PC-9 (cell line): ENCODE data around the gene DENND1A. TPM values are rescaled to one million over a fixed set of nuclear protein-coding genes. Genes with fewer than 3 reads are reported as not detected.

Experiments used
- BruUV-seq: library from RNA; stranded (reverse); fragments of 400-500 nt; replicated peaks from 2 replicates; lab custom pipeline; 2021; lab: Mats Ljungman, UMichigan
- CTCF ChIA-PET: fragments of 300-600 bp; sonication (Branson Sonifier 250); formaldehyde crosslinking; loops from one replicate; lab custom pipeline; 2022; ENCODE audit warnings: antibody characterized with exemption; lab: Charles Lee
- POLR2A ChIA-PET: fragments of 300-600 bp; sonication (Branson Sonifier 250); formaldehyde crosslinking; loops from one replicate; lab custom pipeline; 2022; ENCODE audit warnings: antibody characterized with exemption; ENCODE audit not compliant: unreplicated experiment; lab: Charles Lee
- DNase-seq, 2 experiments: peaks; one replicate each; pipeline versions ENCODE4 v3.0.0 to v3.0.0-alpha.2; 2015 to 2022; ENCODE audit warnings: mixed read lengths in 1 of 2
- H2AFZ ChIP-seq: fragments of 200-600 bp; sonication (generic); 2 replicates; pipeline ENCODE4 v1.8.1; 2017; ENCODE audit warnings: antibody characterized with exemption
- H3F3A ChIP-seq: fragments of 200-600 bp; sonication (generic); 2 replicates; pipeline ENCODE4 v1.8.1; 2017; ENCODE audit warnings: antibody characterized with exemption, mild to moderate bottlenecking, low read depth; ENCODE audit not compliant: insufficient read depth
- H3K27ac ChIP-seq: fragments of 200-600 bp; sonication (generic); 2 replicates; pipeline ENCODE4 v1.6.1; 2016; ENCODE audit warnings: mixed run types
- H3K27me3 ChIP-seq: fragments of 200-600 bp; sonication (generic); 2 replicates; pipeline ENCODE4 v1.6.1; 2016; ENCODE audit warnings: low read depth, mixed run types; ENCODE audit not compliant: insufficient read depth
- H3K36me3 ChIP-seq: fragments of 200-600 bp; sonication (generic); 2 replicates; pipeline ENCODE4 v1.6.1; 2016; ENCODE audit warnings: low read depth, mixed run types
- H3K4me1 ChIP-seq: fragments of 200-600 bp; sonication (generic); replicated peaks from 2 replicates; pipeline ENCODE4 v1.6.1; 2016; ENCODE audit warnings: mixed run types; ENCODE audit not compliant: insufficient read depth
- H3K4me2 ChIP-seq: fragments of 200-600 bp; sonication (generic); 2 replicates; pipeline ENCODE4 v1.6.1; 2017; ENCODE audit warnings: mixed run types
- H3K4me3 ChIP-seq: fragments of 200-600 bp; sonication (generic); 2 replicates; pipeline ENCODE4 v1.6.1; 2016; ENCODE audit warnings: mixed run types
- H3K79me2 ChIP-seq: fragments of 200-600 bp; sonication (generic); 2 replicates; pipeline ENCODE4 v1.6.1; 2017; ENCODE audit warnings: low read depth, mixed run types
- H3K9me2 ChIP-seq: fragments of 200-600 bp; sonication (generic); 2 replicates; pipeline ENCODE4 v1.8.1; 2017; ENCODE audit warnings: mild to moderate bottlenecking; ENCODE audit not compliant: insufficient read depth
- H3K9me3 ChIP-seq: fragments of 200-600 bp; sonication (generic); 2 replicates; pipeline ENCODE4 v1.8.1; 2016; ENCODE audit warnings: low read depth; ENCODE audit not compliant: insufficient read depth
- H4K20me1 ChIP-seq: fragments of 200-600 bp; sonication (generic); 2 replicates; pipeline ENCODE4 v1.8.1; 2017; ENCODE audit not compliant: insufficient read depth
- CTCF ChIP-seq: fragments of 200-600 bp; sonication (generic); conservative IDR thresholded peaks from 2 replicates; pipeline ENCODE4 v1.6.1; 2017; ENCODE audit warnings: mixed run types, antibody characterized with exemption, mild to moderate bottlenecking, moderate library complexity
- EZH2 ChIP-seq: fragments of 200-600 bp; sonication (generic); IDR thresholded peaks from 2 replicates; pipeline ENCODE4 v1.8.0; 2017; ENCODE audit warnings: antibody characterized with exemption, low read depth
- intact Hi-C: fragments of 100-400 bp; cut with micrococcal nuclease; formaldehyde crosslinking; loops from one replicate; pipeline ENCODE4 v1.10.0; 2022; ENCODE audit not compliant: unreplicated experiment
- total RNA-seq: library from RNA; stranded (reverse); gene quantifications from 2 replicates; pipeline ENCODE4 v1.2.3, GENCODE V29; 2021

Gene DENND1A
- total RNA-seq, 1 experiment from 2014 or later = 37.7 TPM

DNA sequence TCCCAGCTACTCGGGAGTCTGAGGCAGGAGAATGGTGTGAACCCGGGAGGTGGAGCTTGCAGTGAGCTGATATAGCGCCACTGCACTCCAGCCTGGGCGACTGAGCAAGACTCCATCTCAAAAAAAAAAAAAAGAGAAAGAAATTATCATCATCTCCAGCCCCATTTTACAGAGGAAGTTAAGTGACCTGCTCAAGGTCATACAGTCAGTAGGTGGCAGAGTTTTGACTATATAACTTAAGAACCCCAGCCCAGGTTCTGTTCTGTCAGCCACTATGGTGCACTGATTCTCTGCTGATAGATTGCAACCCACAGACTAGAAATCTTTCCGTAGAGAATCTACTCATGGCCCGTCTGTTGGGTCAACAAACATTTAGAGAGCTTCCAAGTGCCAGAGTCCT, 25.7 kb upstream of the DENND1A start:
- no peak for DNase-seq
- Histone ChIP-seq H3K27me3 (peaks cover 4% of the 10 kb centered on the region; the same call in 1 of the 2 replicates), H3K4me3 (no peak overlapping the region), H3F3A (0 out of 2 replicates have a peak, but pooled peaks cover 4% of the 10 kb centered on the region), H4K20me1 (no peaks in the 10 kb centered on the region), H3K27ac (no peak overlapping the region), H3K4me2 (no peak overlapping the region), H3K9me3 (no peaks in the 10 kb centered on the region), H3K4me1 (no peaks in the 10 kb centered on the region), H3K36me3 (no peaks in the 10 kb centered on the region), H3K9me2 (no peaks in the 10 kb centered on the region), H2AFZ (no peak overlapping the region), H3K79me2 (no peaks in the 10 kb centered on the region)
- intact Hi-C loops = no loop called here
- no peak for TF ChIP-seq CTCF
- TF ChIP-seq EZH2 = no peak
- ChIA-PET CTCF (no interaction called here), POLR2A (no interaction called here)
- BruUV-seq = no TSS peak

GRCh38 chr9:123954518-123955280, 24.8 kb upstream of the DENND1A start:
- H3K4me1 ChIP-seq = no peaks in the 10 kb centered on the region
- H3K79me2 ChIP-seq = no peaks in the 10 kb centered on the region
- no peak overlapping the region for H3K27ac ChIP-seq
- DNase-seq = no peak
- no TSS peak for BruUV-seq
- H3K9me3 ChIP-seq = no peaks in the 10 kb centered on the region
- POLR2A ChIA-PET = no interaction called here
- H3K36me3 ChIP-seq = no peaks in the 10 kb centered on the region
- peaks cover 4% of the 10 kb centered on the region; the same call in 1 of the 2 replicates for H3K27me3 ChIP-seq
- H3K4me2 ChIP-seq = no peak overlapping the region
- 0 out of 2 replicates have a peak, but pooled peaks cover 4% of the 10 kb centered on the region for H3F3A ChIP-seq
- no peak overlapping the region for H3K4me3 ChIP-seq
- TF ChIP-seq EZH2 (no peak), CTCF (no peak)
- H2AFZ ChIP-seq = no peak overlapping the region
- CTCF ChIA-PET = interaction anchor here (0.7 kb wide), 1 partner anchor 21 kb away, joined by 4 read pairs; no protein-coding TSS in a partner anchor
- intact Hi-C loops = no loop called here
- H4K20me1 ChIP-seq = no peaks in the 10 kb centered on the region
- no peaks in the 10 kb centered on the region for H3K9me2 ChIP-seq

DNA sequence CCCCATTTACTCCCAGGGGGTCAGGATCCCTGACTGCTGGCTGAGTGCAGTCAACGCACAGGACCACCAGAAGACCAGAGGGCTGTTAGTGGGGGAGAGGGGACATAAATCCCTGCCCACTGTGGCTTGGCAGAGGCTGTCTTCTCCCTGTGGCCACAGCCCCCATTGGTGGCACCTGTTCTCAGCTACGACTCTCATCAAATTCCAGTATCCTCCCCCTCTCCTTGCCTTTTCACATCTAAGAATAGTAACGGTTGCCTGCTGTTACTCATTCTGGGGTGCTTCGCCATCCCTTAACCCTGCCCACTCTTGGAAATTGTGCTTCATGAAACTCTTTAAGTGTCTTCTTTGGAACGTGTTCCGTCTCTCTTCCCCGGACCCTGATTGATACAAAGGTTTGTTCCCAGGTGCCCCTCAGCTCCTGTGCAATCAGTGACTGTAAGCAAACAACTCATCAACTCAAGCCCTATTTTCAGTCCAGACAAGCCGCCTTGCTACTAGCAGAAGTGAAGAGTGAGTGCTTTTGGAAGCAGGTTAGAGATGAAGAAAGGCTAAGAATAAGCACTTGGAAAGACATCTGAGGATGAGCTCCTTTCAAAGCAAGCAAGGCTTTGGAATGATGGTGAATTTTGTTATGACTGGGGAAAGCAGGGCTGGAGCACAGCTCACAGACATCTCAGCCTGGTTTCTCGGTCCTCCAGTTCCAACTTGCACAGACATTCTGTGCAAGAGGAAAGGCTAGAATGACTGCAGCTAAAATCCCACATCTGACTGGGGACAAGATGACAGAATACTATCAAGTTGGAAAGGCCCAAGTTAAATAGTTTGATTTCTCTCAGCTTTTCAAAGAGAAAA, 22.9 kb upstream of the DENND1A start:
- POLR2A ChIA-PET = no interaction called here
- TF ChIP-seq EZH2 (no peak), CTCF (no peak)

More for the DNA sequence above, 22.9 kb upstream of the DENND1A start:
- Histone ChIP-seq H3K9me2 (no peaks in the 10 kb centered on the region), H3K4me2 (no peak overlapping the region), H3K27me3 (0 out of 2 replicates have a peak, but pooled peaks cover 4% of the 10 kb centered on the region), H3K27ac (no peak overlapping the region), H3K79me2 (no peaks in the 10 kb centered on the region), H3K4me1 (no peaks in the 10 kb centered on the region), H3K9me3 (no peaks in the 10 kb centered on the region), H3K36me3 (no peaks in the 10 kb centered on the region), H3K4me3 (no peak overlapping the region), H4K20me1 (no peaks in the 10 kb centered on the region), H3F3A (0 out of 2 replicates have a peak, but pooled peaks cover 4% of the 10 kb centered on the region), H2AFZ (no peak overlapping the region)
- BruUV-seq = no TSS peak
- intact Hi-C loops = no loop called here
- no peak for DNase-seq
- CTCF ChIA-PET = no interaction called here
